Measurements from ENCODE around the gene RPL10. TPM values are rescaled to one million over a fixed set of nuclear protein-coding genes. Genes with fewer than 3 reads are reported as not detected.

Gene RPL10
- total RNA-seq, 4 donors from 2014 or later, result 4,372 to 6,501 (median 5,244) TPM

DNA sequence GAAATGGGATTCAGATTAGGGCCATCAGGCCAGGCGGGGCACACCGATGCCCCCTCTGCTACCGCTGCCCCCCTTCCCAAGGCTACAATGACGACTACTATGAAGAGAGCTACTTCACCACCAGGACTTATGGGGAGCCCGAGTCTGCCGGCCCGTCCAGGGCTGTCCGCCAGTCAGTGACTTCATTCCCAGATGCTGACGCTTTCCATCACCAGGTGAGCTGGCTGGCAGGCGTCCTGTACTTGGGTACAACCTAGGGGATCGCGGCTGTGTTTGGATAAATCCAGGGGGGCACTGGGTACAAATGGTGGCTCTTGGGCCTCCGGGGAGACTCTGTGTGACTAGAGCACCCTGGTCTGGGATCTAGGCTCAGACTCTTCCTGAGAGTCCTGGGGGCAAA, 18.0 kb upstream of the RPL10 start:
- no peak for TF ChIP-seq EP300 (IDR thresholded peaks at IDR 0.05)
- TF ChIP-seq POLR2A (IDR thresholded peaks at IDR 0.05), result no peak
- TF ChIP-seq, protein P1, sequence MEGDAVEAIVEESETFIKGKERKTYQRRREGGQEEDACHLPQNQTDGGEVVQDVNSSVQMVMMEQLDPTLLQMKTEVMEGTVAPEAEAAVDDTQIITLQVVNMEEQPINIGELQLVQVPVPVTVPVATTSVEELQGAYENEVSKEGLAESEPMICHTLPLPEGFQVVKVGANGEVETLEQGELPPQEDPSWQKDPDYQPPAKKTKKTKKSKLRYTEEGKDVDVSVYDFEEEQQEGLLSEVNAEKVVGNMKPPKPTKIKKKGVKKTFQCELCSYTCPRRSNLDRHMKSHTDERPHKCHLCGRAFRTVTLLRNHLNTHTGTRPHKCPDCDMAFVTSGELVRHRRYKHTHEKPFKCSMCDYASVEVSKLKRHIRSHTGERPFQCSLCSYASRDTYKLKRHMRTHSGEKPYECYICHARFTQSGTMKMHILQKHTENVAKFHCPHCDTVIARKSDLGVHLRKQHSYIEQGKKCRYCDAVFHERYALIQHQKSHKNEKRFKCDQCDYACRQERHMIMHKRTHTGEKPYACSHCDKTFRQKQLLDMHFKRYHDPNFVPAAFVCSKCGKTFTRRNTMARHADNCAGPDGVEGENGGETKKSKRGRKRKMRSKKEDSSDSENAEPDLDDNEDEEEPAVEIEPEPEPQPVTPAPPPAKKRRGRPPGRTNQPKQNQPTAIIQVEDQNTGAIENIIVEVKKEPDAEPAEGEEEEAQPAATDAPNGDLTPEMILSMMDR (IDR thresholded peaks at IDR 0.05), result no peak
- 43 to 56% methylated on average over 12 of the region's 13 CpGs for WGBS, 2 donors
- no peak for DNase-seq (ENCODE audit: low spot score in 2 of 2)
- H3K9me3 ChIP-seq, result no peaks in the 10 kb centered on the region
- H3K27ac ChIP-seq, result peak overlapping the region; percentile 98 to 100 (median 98)
- H3K4me1 ChIP-seq, result peaks cover 0 to 21% (median 0%) of the 10 kb centered on the region in 4 donors
- H3K4me3 ChIP-seq, result peak overlapping the region; percentile 64 to 86 (median 73)
- no peaks in the 10 kb centered on the region for H3K27me3 ChIP-seq
- H3K36me3 ChIP-seq, result no peaks in the 10 kb centered on the region

- TF ChIP-seq POLR2A (IDR thresholded peaks at IDR 0.05) (no peak), EP300 (IDR thresholded peaks at IDR 0.05) (no peak)
- TF ChIP-seq, protein P1 (IDR thresholded peaks at IDR 0.05), result no peak
- Histone ChIP-seq H3K27me3 (no peaks in the 10 kb centered on the region), H3K4me1 (peaks cover 0 to 21% (median 0%) of the 10 kb centered on the region in 4 donors), H3K36me3 (no peaks in the 10 kb centered on the region), H3K9me3 (no peaks in the 10 kb centered on the region), H3K4me3 (peak overlapping the region in 2 of 4 donors; percentile 64 to 86), H3K27ac (peak overlapping the region; percentile 98 to 100 (median 98))
- no peak for DNase-seq (ENCODE audit: low spot score in 2 of 2)
- 68 to 76% methylated on average over 14 of the region's 14 CpGs for WGBS, 2 donors
These were observed 17.4 kb upstream of the RPL10 start for GRCh38 chrX:154380787-154381186.

GRCh38 chrX:154381271-154381670, 16.9 kb upstream of the RPL10 start:
- TF ChIP-seq POLR2A (IDR thresholded peaks at IDR 0.05) (no peak), EP300 (IDR thresholded peaks at IDR 0.05) (no peak)
- TF ChIP-seq, protein P1 (IDR thresholded peaks at IDR 0.05), result no peak

GRCh38 chrX:154382483-154383069, 15.6 kb upstream of the RPL10 start:
- no peak overlapping the region for H3K4me3 ChIP-seq
- TF ChIP-seq, protein P1 (IDR thresholded peaks at IDR 0.05), result no peak
- peak in 1 of 2 donors; percentile 24 for TF ChIP-seq EP300 (IDR thresholded peaks at IDR 0.05)
- peaks cover 0 to 20% (median 0%) of the 10 kb centered on the region in 4 donors for H3K4me1 ChIP-seq
- H3K27me3 ChIP-seq, result no peaks in the 10 kb centered on the region
- H3K27ac ChIP-seq, result peak overlapping the region in 1 of 4 donors; percentile 56
- no peaks in the 10 kb centered on the region for H3K36me3 ChIP-seq
- DNase-seq (ENCODE audit: low spot score in 2 of 2), result no peak
- H3K9me3 ChIP-seq, result no peaks in the 10 kb centered on the region
- WGBS, 2 donors, result 78 to 85% methylated on average over 10 to 11 of the region's 11 CpGs

More at GRCh38 chrX:154381271-154381670, 16.9 kb upstream of the RPL10 start:
- Histone ChIP-seq H3K4me3 (no peak overlapping the region), H3K9me3 (no peaks in the 10 kb centered on the region), H3K27ac (peak overlapping the region in 3 of 4 donors; percentile 46 to 100 (median 99)), H3K4me1 (peaks cover 0 to 21% (median 0%) of the 10 kb centered on the region in 4 donors), H3K36me3 (no peaks in the 10 kb centered on the region), H3K27me3 (no peaks in the 10 kb centered on the region)
- 49 to 53% methylated on average over 5 to 6 of the region's 6 CpGs for WGBS, 2 donors
- no peak for DNase-seq (ENCODE audit: low spot score in 2 of 2)

Data from tibial nerve (tissue), 4 donors.